Measurements from ENCODE around the gene LDHA. TPM values are rescaled to one million over a fixed set of nuclear protein-coding genes. Genes with fewer than 3 reads are reported as not detected.

LDHA gene
- total and polyA plus RNA-seq, 2 of the 8 experiments (the other 6 are each of a cell fraction or from before 2014, with no cell fraction given), result 443 to 486 TPM

DNA sequence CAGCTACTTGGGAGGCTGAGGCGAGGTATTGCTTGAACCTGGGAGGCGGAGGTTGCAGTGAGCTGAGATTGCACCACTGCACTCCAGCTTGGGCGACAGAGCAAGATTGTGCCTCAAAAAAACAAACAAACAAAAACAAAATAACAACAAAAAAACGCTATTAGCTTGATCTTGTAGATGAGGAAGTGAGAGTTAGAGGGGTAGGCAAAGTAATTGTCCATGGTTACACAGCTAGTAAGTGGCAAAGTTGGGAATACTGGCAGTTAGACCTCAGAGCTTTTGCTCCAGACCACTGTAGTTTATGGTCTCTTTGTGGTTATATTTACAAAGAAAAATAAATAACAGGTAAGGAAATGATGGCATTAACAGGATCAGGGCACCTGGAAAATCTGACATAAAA, 32.9 kb downstream of the LDHA start:
- H4K5ac ChIP-seq (ENCODE audit: insufficient read length, low read depth, low read length), result no peak overlapping the region
- no peaks in the 10 kb centered on the region for H3K36me3 ChIP-seq (ENCODE audit: control insufficient read depth in 2 of 4, insufficient read depth in 4 of 4, low read length in 3 of 4)
- H4K91ac ChIP-seq (replicated peaks; ENCODE audit: insufficient read length, low read length), result no peak overlapping the region
- no peak overlapping the region for H2AK5ac ChIP-seq (ENCODE audit: low read depth, low read length)
- H3K56ac ChIP-seq (replicated peaks; ENCODE audit: insufficient read length, low read depth, low read length), result no peak overlapping the region
- H3K27ac ChIP-seq (ENCODE audit: low read depth, low read length), result no peak overlapping the region
- ChIA-PET POLR2A (ENCODE audit: partially characterized antibody) (no interaction called here), CTCF (ENCODE audit: partially characterized antibody) (interaction anchor here (1.0 kb wide), 1 partner anchor 312 kb away, joined by 3 read pairs; no protein-coding TSS in a partner anchor)
- H4K20me1 ChIP-seq (replicated peaks in 1 of 2; ENCODE audit: control insufficient read depth in 1 of 2, insufficient read depth in 2 of 2, low read length in 2 of 2), result no peaks in the 10 kb centered on the region
- H2BK15ac ChIP-seq (ENCODE audit: low read length), result no peak overlapping the region
- no peak overlapping the region for H3K14ac ChIP-seq (ENCODE audit: insufficient read length)
- WGBS, 2 experiments (ENCODE audit: extremely low coverage in 1 of 2, insufficient coverage in 1 of 2, insufficient read length in 1 of 2, insufficient replicate concordance in 2 of 2, low coverage in 1 of 2, low lambda C conversion rate in 2 of 2, missing lambda C conversion rate in 1 of 2), result 79% methylated on average over 4 of the region's 4 CpGs; no CpG with 5 or more reads in 1 of the 2 experiments
- no peak overlapping the region for H2BK120ac ChIP-seq (replicated peaks; ENCODE audit: low read depth, low read length)
- H3K9me3 ChIP-seq (ENCODE audit: insufficient read depth in 2 of 2, low read depth in 1 of 2, low read length in 1 of 2), result no peaks in the 10 kb centered on the region
- no peak overlapping the region for H3K4me3 ChIP-seq (ENCODE audit: extremely low read depth in 1 of 4, insufficient read depth in 2 of 4, low read depth in 3 of 4, low read length in 4 of 4)
- no peak overlapping the region for H3K4ac ChIP-seq (replicated peaks; ENCODE audit: insufficient read length, low read depth, low read length)
- H4K8ac ChIP-seq (ENCODE audit: extremely low read depth, insufficient read depth, low read length), result no peak overlapping the region
- H3K27me3 ChIP-seq (replicated peaks in 1 of 4; ENCODE audit: control insufficient read depth in 3 of 4, extremely low read depth in 1 of 4, insufficient read depth in 3 of 4, low read length in 3 of 4), result no peaks in the 10 kb centered on the region
- no peaks in the 10 kb centered on the region for H3K79me1 ChIP-seq (ENCODE audit: low read depth, low read length)
- no peak overlapping the region for H3K23ac ChIP-seq (ENCODE audit: insufficient read length)
- no peak overlapping the region for H3K18ac ChIP-seq (ENCODE audit: extremely low read depth, low read length)
- H2AFZ ChIP-seq (ENCODE audit: low read length), result no peak overlapping the region
- H2BK12ac ChIP-seq (ENCODE audit: low read depth, low read length), result no peak overlapping the region
- H2BK20ac ChIP-seq (ENCODE audit: low read length), result no peak overlapping the region
- H3K4me2 ChIP-seq (ENCODE audit: insufficient read depth in 1 of 2, low read depth in 2 of 2, low read length in 2 of 2), result no peak overlapping the region
- H2BK5ac ChIP-seq (ENCODE audit: low read depth, low read length), result no peak overlapping the region
- no peak overlapping the region for H3K9ac ChIP-seq (replicated peaks in 1 of 4; ENCODE audit: extremely low read depth in 1 of 4, low read depth in 3 of 4, low read length in 3 of 4)
- FAIRE-seq, result no peak
- no peak for DNase-seq (ENCODE audit: low read depth in 1 of 2, low spot score in 2 of 2)
- no peaks in the 10 kb centered on the region for H3K4me1 ChIP-seq (replicated peaks in 1 of 4; ENCODE audit: control insufficient read depth in 3 of 4, insufficient read depth in 4 of 4, low read length in 3 of 4)
- H3K79me2 ChIP-seq (ENCODE audit: control insufficient read depth in 1 of 2, insufficient read depth in 2 of 2, low read length in 2 of 2), result no peaks in the 10 kb centered on the region
- no peaks in the 10 kb centered on the region for H3K23me2 ChIP-seq (ENCODE audit: low read depth, low read length)
- TF ChIP-seq KDM4A (IDR thresholded peaks at IDR 0.05; ENCODE audit: low read depth, low read length, severe bottlenecking) (no peak), RBBP5 (IDR thresholded peaks at IDR 0.05; ENCODE audit: borderline replicate concordance, low read depth, low read length) (no peak), MAFK (IDR thresholded peaks at IDR 0.05; ENCODE audit: low read depth, low read length) (no peak), GTF2F1 (IDR thresholded peaks at IDR 0.05; ENCODE audit: borderline replicate concordance, low read depth, low read length) (no peak), ATF2 (IDR thresholded peaks at IDR 0.05; ENCODE audit: low read length) (no peak), BACH1 (IDR thresholded peaks at IDR 0.05; ENCODE audit: low read length) (no peak), SP2 (IDR thresholded peaks at IDR 0.05; ENCODE audit: low read length) (no peak), SIX5 (IDR thresholded peaks at IDR 0.05; ENCODE audit: low read depth, low read length) (no peak), RNF2 (IDR thresholded peaks at IDR 0.05; ENCODE audit: borderline replicate concordance, low read depth, low read length, missing control alignments, poor library complexity, severe bottlenecking) (no peak), RAD21 (IDR thresholded peaks at IDR 0.05 in 1 of 2, conservative IDR thresholded peaks at IDR 0.05 in 1 of 2; ENCODE audit: low read depth in 2 of 2, low read length in 2 of 2) (no peak)
